GM21390 (cell line): ENCODE data around the gene JDP2.

Experiments used
- ATAC-seq: cut with Tn5 transposase; IDR thresholded peaks from one replicate; pipeline ENCODE4 v1.9.1; 2021; ENCODE audit not compliant: unreplicated experiment

The JDP2 gene

GRCh38 chr14:75479770-75480600, 52.2 kb downstream of the JDP2 start:
- ATAC-seq, result peak; percentile 91

GRCh38 chr14:75482366-75482765, 54.5 kb downstream of the JDP2 start:
- ATAC-seq, result no peak

GRCh38 chr14:75484711-75485429, 57.0 kb downstream of the JDP2 start:
- no peak for ATAC-seq

GRCh38 chr14:75486318-75486717, 58.5 kb downstream of the JDP2 start:
- no peak for ATAC-seq

GRCh38 chr14:75487155-75487671, 59.4 kb downstream of the JDP2 start:
- ATAC-seq, result peak; percentile 79

GRCh38 chr14:75489480-75489837, 61.6 kb downstream of the JDP2 start:
- no peak for ATAC-seq

GRCh38 chr14:75491376-75491978, 63.7 kb downstream of the JDP2 start:
- no peak for ATAC-seq

- ATAC-seq, result no peak
Observed at GRCh38 chr14:75492832-75493591, 65.2 kb downstream of the JDP2 start.

GRCh38 chr14:75493592-75494087, 65.8 kb downstream of the JDP2 start:
- ATAC-seq, result no peak

GRCh38 chr14:75494896-75495295, 67.1 kb downstream of the JDP2 start:
- no peak for ATAC-seq

- no peak for ATAC-seq
Observed at GRCh38 chr14:75495399-75495798, 67.6 kb downstream of the JDP2 start.

GRCh38 chr14:75495882-75496281, 68.1 kb downstream of the JDP2 start:
- no peak for ATAC-seq

- no peak for ATAC-seq
Observed at GRCh38 chr14:75496755-75497154, 68.9 kb downstream of the JDP2 start.

- ATAC-seq, result no peak
Observed at GRCh38 chr14:75497191-75497590, 69.4 kb downstream of the JDP2 start.

GRCh38 chr14:75497701-75498100, 69.9 kb downstream of the JDP2 start:
- no peak for ATAC-seq

GRCh38 chr14:75499084-75499875, 71.5 kb downstream of the JDP2 start:
- peak; percentile 69 for ATAC-seq

GRCh38 chr14:75501080-75501479, 73.3 kb downstream of the JDP2 start:
- no peak for ATAC-seq

GRCh38 chr14:75504411-75504810, 76.6 kb downstream of the JDP2 start:
- no peak for ATAC-seq

- ATAC-seq, result no peak
Observed at GRCh38 chr14:75506930-75507329, 79.1 kb downstream of the JDP2 start.

GRCh38 chr14:75510547-75510946, 82.7 kb downstream of the JDP2 start:
- ATAC-seq, result no peak
